ENCODE results near the gene PLCG2.
"Not testable (repeated sequence)": the region's sequence is repeated elsewhere in the genome, so short reads cannot be mapped to it uniquely, and the experiment has no call there.

The PLCG2 gene

DNA sequence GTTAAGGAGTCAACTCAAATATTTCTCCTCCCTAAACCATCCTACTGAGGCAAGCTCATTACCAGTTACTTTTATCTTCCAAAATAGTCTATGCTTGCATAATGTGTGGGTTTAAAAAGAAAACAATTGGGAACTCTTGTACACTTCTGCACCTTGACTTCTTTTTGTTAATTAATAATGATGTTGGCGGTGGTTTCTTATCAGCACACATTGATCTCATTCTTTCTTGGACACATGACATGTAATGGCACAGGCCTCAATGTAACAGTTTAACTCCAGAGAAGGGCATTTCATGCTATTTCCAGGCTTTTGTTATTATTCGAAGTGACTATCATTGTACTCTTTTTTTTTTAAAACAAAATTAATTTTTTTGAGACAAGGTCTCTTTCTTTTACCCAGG lies 7.8 kb downstream of the PLCG2 start:
- no peak overlapping the region for H3K4me3 Mint-ChIP-seq
- peaks cover 70% of the 10 kb centered on the region for H3K4me1 Mint-ChIP-seq (ENCODE audit: low read depth)
- peaks cover 87% of the 10 kb centered on the region for H3K36me3 Mint-ChIP-seq (ENCODE audit: low read depth)
- no peak overlapping the region for H3K27ac Mint-ChIP-seq
- intact Hi-C loops (cut with micrococcal nuclease): no loop called here
- H3K27me3 Mint-ChIP-seq: no peaks in the 10 kb centered on the region
- H3K9me3 Mint-ChIP-seq: no peaks in the 10 kb centered on the region

GRCh38 chr16:81787659-81788058 lies 8.6 kb downstream of the PLCG2 start:
- Mint-ChIP-seq H3K36me3 (ENCODE audit: low read depth) (peaks cover 90% of the 10 kb centered on the region), H3K4me1 (ENCODE audit: low read depth) (peaks cover 62% of the 10 kb centered on the region), H3K9me3 (no peaks in the 10 kb centered on the region), H3K27me3 (no peaks in the 10 kb centered on the region), H3K27ac (no peak overlapping the region), H3K4me3 (no peak overlapping the region)
- intact Hi-C loops (cut with micrococcal nuclease): no loop called here

DNA sequence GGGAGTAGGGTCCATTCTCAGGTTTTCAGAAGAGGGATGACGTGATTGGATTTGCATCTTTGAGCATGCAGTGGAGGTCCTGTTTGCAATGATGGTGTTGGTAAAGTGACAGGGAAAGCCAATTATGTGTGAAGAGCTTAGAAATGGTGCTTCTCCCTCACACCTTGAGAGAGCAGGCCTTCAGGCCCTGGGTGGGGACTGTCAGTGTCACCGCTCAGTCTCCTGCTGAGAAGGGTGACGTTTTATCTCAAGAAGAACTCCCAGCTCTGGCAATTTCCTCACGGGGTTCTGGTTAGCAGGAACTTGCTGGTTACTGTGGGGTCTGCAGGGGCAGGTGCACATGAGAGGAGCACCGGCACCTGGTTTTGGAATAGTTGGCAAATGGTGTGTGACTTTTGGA lies 11.2 kb downstream of the PLCG2 start:
- no peaks in the 10 kb centered on the region for H3K9me3 Mint-ChIP-seq
- no peak overlapping the region for H3K27ac Mint-ChIP-seq
- no peaks in the 10 kb centered on the region for H3K27me3 Mint-ChIP-seq
- intact Hi-C loops (cut with micrococcal nuclease): no loop called here
- no peak overlapping the region for H3K4me3 Mint-ChIP-seq
- peaks cover 97% of the 10 kb centered on the region for H3K36me3 Mint-ChIP-seq (ENCODE audit: low read depth)
- peaks cover 51% of the 10 kb centered on the region for H3K4me1 Mint-ChIP-seq (ENCODE audit: low read depth)

GRCh38 chr16:81790830-81791435 lies 11.8 kb downstream of the PLCG2 start:
- Mint-ChIP-seq H3K27me3 (no peaks in the 10 kb centered on the region), H3K9me3 (no peaks in the 10 kb centered on the region), H3K4me1 (ENCODE audit: low read depth) (peaks cover 51% of the 10 kb centered on the region), H3K36me3 (ENCODE audit: low read depth) (peaks cover 95% of the 10 kb centered on the region), H3K27ac (no peak overlapping the region), H3K4me3 (no peak overlapping the region)
- intact Hi-C loops (cut with micrococcal nuclease): no loop called here

GRCh38 chr16:81792828-81793227 lies 13.7 kb downstream of the PLCG2 start:
- intact Hi-C loops (cut with micrococcal nuclease): no loop called here
- H3K36me3 Mint-ChIP-seq (ENCODE audit: low read depth): peaks cover 96% of the 10 kb centered on the region

GRCh38 chr16:81795193-81795592 lies 16.1 kb downstream of the PLCG2 start:
- intact Hi-C loops (cut with micrococcal nuclease): loop anchor here (5.0 kb wide), 2 partner anchors 42 to 77 kb away; no protein-coding TSS in a partner anchor
- peaks cover 68% of the 10 kb centered on the region for H3K4me1 Mint-ChIP-seq (ENCODE audit: low read depth)
- no peaks in the 10 kb centered on the region for H3K9me3 Mint-ChIP-seq
- no peak overlapping the region for H3K4me3 Mint-ChIP-seq
- H3K27ac Mint-ChIP-seq: peak overlapping the region; percentile 39
- H3K27me3 Mint-ChIP-seq: no peaks in the 10 kb centered on the region
- H3K36me3 Mint-ChIP-seq (ENCODE audit: low read depth): peaks cover 76% of the 10 kb centered on the region

More at GRCh38 chr16:81792828-81793227, 13.7 kb downstream of the PLCG2 start:
- Mint-ChIP-seq H3K4me1 (ENCODE audit: low read depth) (peaks cover 65% of the 10 kb centered on the region), H3K4me3 (no peak overlapping the region), H3K9me3 (no peaks in the 10 kb centered on the region), H3K27ac (no peak overlapping the region), H3K27me3 (no peaks in the 10 kb centered on the region)

DNA sequence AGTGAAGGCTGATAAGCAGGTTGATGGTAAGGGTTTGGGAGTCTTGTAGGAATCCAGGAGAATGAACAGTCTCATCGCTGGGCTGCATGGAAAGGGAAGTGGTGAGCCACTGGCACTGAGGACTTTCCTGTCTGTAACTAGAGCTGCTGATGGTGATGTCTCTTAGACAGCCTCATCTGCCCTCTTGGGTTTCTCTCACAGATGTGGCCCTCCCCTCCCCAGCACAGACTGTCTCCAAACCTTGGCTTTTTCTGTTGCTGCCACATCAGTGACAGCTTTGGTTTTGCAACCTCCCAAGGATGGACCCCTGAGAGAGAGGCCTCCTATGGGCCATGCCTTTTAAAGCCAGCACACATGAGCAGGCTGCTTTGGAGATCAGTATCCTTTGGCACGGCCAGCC lies 16.9 kb downstream of the PLCG2 start:
- intact Hi-C loops (cut with micrococcal nuclease): loop anchor here (5.0 kb wide), 2 partner anchors 41 to 76 kb away; no protein-coding TSS in a partner anchor
- H3K4me3 Mint-ChIP-seq: no peak overlapping the region
- H3K27ac Mint-ChIP-seq: peak overlapping the region; percentile 39
- H3K36me3 Mint-ChIP-seq (ENCODE audit: low read depth): peaks cover 73% of the 10 kb centered on the region
- H3K9me3 Mint-ChIP-seq: no peaks in the 10 kb centered on the region
- H3K4me1 Mint-ChIP-seq (ENCODE audit: low read depth): peaks cover 66% of the 10 kb centered on the region
- no peaks in the 10 kb centered on the region for H3K27me3 Mint-ChIP-seq

GRCh38 chr16:81796583-81797346 lies 17.7 kb downstream of the PLCG2 start:
- no peaks in the 10 kb centered on the region for H3K27me3 Mint-ChIP-seq
- peaks cover 64% of the 10 kb centered on the region for H3K4me1 Mint-ChIP-seq (ENCODE audit: low read depth)
- H3K36me3 Mint-ChIP-seq (ENCODE audit: low read depth): peaks cover 66% of the 10 kb centered on the region
- no peaks in the 10 kb centered on the region for H3K9me3 Mint-ChIP-seq
- H3K4me3 Mint-ChIP-seq: no peak overlapping the region
- intact Hi-C loops (cut with micrococcal nuclease): loop anchor here (5.0 kb wide), 2 partner anchors 41 to 76 kb away; no protein-coding TSS in a partner anchor
- H3K27ac Mint-ChIP-seq: peak overlapping the region; percentile 39

GRCh38 chr16:81797443-81797842 lies 18.4 kb downstream of the PLCG2 start:
- intact Hi-C loops (cut with micrococcal nuclease): loop anchor here (5.0 kb wide), 2 partner anchors 40 to 75 kb away; no protein-coding TSS in a partner anchor
- peaks cover 65% of the 10 kb centered on the region for H3K36me3 Mint-ChIP-seq (ENCODE audit: low read depth)
- H3K27ac Mint-ChIP-seq: peak overlapping the region; percentile 39

DNA sequence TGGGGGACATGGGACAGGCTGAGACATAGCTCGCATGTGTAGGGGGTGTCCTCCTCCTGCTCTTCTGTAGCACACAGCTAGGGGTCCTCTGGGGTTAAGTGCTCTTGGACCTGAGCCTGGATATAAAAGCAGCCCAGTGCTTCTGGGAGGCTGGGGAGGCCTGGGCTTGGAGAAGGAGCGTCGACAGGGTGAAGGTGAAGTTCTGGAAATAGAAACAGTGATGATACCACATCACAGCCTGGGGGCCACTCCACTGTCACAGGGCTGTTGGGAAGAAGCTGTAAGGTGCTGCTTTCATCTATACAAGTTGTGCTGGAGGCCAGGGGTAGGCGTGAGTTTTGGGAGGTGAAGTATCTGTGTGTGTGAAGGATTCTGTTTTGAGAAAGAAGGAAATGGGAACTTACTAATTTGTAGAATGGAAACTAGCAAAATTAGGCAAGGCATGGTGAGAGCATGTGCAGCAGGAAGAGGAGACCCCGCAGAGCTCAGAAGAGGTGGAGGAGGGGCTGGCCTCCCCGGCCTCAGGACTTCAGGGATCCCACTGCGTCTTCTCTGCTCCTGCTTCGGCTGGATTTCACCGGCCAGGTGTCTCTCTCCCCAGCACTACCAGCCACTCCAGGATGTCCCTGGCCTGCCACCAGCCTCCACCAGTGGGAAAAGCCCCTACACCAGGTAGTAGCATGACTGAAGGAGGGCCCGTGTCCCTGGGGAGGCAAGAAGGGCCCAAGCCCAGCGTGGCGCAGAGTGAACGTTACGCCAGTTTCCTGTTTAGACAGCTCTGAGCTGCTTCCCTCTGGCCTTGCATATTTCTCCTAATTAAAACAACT lies 19.4 kb downstream of the PLCG2 start:
- intact Hi-C loops (cut with micrococcal nuclease): loop anchor here (5.0 kb wide), 2 partner anchors 39 to 74 kb away; no protein-coding TSS in a partner anchor
- Mint-ChIP-seq H3K27me3 (no peaks in the 10 kb centered on the region), H3K36me3 (ENCODE audit: low read depth) (peaks cover 65% of the 10 kb centered on the region), H3K4me3 (peak overlapping the region; percentile 34), H3K9me3 (no peaks in the 10 kb centered on the region), H3K27ac (peak overlapping the region; percentile 39), H3K4me1 (ENCODE audit: low read depth) (peaks cover 61% of the 10 kb centered on the region)

More at GRCh38 chr16:81797443-81797842, 18.4 kb downstream of the PLCG2 start:
- Mint-ChIP-seq H3K9me3 (no peaks in the 10 kb centered on the region), H3K4me3 (no peak overlapping the region), H3K27me3 (no peaks in the 10 kb centered on the region), H3K4me1 (ENCODE audit: low read depth) (peaks cover 64% of the 10 kb centered on the region)

GRCh38 chr16:81799138-81799504 lies 20.0 kb downstream of the PLCG2 start:
- intact Hi-C loops (cut with micrococcal nuclease): loop anchor here (5.0 kb wide), 2 partner anchors 38 to 73 kb away; no protein-coding TSS in a partner anchor
- no peaks in the 10 kb centered on the region for H3K9me3 Mint-ChIP-seq
- H3K4me3 Mint-ChIP-seq: no peak overlapping the region
- no peaks in the 10 kb centered on the region for H3K27me3 Mint-ChIP-seq
- peaks cover 65% of the 10 kb centered on the region for H3K36me3 Mint-ChIP-seq (ENCODE audit: low read depth)
- peaks cover 62% of the 10 kb centered on the region for H3K4me1 Mint-ChIP-seq (ENCODE audit: low read depth)
- H3K27ac Mint-ChIP-seq: peak overlapping the region; percentile 39

DNA sequence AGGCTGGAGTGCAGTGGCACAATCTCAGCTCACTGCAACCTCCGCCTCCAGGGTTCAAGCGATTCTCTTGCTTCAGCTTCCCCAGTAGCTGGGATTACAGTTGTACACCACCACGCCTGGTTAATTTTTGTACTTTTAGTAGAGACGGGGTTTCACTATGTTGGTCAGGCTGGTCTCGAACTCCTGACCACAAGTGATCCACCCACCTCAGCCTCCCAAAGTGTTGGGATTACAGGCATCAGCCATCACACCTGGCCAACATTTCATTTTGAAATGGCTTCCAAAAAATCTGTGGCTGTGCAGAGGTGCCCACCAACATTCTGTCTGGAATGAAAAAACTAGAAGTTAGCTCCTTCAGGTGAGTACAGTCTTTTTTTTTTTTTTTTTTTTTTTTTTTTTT lies 22.6 kb downstream of the PLCG2 start:
- intact Hi-C loops (cut with micrococcal nuclease); H3K27me3 Mint-ChIP-seq; H3K27ac Mint-ChIP-seq; H3K4me3 Mint-ChIP-seq; H3K9me3 Mint-ChIP-seq: not testable (repeated sequence)
- Mint-ChIP-seq H3K4me1 (ENCODE audit: low read depth) (peaks cover 65% of the 10 kb centered on the region), H3K36me3 (ENCODE audit: low read depth) (peaks cover 59% of the 10 kb centered on the region)

DNA sequence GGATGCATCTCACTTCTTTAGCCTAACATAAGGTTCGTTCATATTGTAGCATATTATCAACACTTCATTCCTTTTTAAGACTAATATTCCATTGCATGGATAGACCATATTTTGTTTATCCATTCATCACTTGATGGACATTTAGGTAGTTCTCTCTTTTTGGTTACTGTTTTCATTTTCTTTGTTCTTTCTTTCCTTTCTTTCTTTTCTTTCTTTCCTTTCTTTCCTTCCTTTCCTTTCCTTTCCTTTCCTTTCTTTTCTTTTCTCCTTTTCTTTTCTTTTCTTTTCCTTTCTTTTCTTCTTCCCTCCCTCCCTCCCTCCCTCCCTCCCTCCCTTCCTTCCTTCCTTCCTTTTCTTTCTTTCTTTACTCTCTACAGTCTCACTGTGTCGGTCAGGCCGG lies 24.2 kb downstream of the PLCG2 start:
- no peak overlapping the region for H3K27ac Mint-ChIP-seq
- H3K4me1 Mint-ChIP-seq (ENCODE audit: low read depth): peaks cover 65% of the 10 kb centered on the region
- peaks cover 54% of the 10 kb centered on the region for H3K36me3 Mint-ChIP-seq (ENCODE audit: low read depth)
- intact Hi-C loops (cut with micrococcal nuclease): no loop called here
- no peaks in the 10 kb centered on the region for H3K27me3 Mint-ChIP-seq
- no peaks in the 10 kb centered on the region for H3K9me3 Mint-ChIP-seq
- H3K4me3 Mint-ChIP-seq: no peak overlapping the region
